Thyroid gland (tissue), 4 donors: ENCODE measurements around the gene PTPRT. TPM values are rescaled to one million over a fixed set of nuclear protein-coding genes. Genes with fewer than 3 reads are reported as not detected.
"Not testable (repeated sequence)": the region's sequence is repeated elsewhere in the genome, so short reads cannot be mapped to it uniquely, and the experiment has no call there.

Source experiments
- DNase-seq, 2 donors: peaks; one replicate each; pipeline ENCODE4 v3.0.0-alpha.2; 2019
- H3K27ac ChIP-seq, 3 donors: fragments of 200-600 bp; sonication (generic); 1 replicate in 2 of 3; 2 replicates in 1 of 3; pipeline ENCODE4 v1.5.1; 2016 to 2019; ENCODE audit warnings: mild to moderate bottlenecking in 1 of 3, moderate library complexity in 1 of 3
- H3K27me3 ChIP-seq: fragments of 200-600 bp; sonication (generic); one replicate; pipeline ENCODE4 v1.5.1; 2019
- H3K36me3 ChIP-seq, 2 donors: fragments of 200-600 bp; sonication (generic); one replicate each; pipeline ENCODE4 v1.5.1; 2016 to 2019
- H3K4me1 ChIP-seq, 2 donors: fragments of 200-600 bp; sonication (generic); one replicate each; pipeline ENCODE4 v1.5.1; 2017 to 2019
- H3K4me3 ChIP-seq, 3 donors: fragments of 200-600 bp; sonication (generic); replicated peaks in 1 of 3; 1 replicate in 2 of 3; 2 replicates in 1 of 3; pipeline ENCODE4 v1.5.1; 2016; ENCODE audit warnings: mild to moderate bottlenecking in 1 of 3
- H3K9me3 ChIP-seq: fragments of 200-600 bp; sonication (generic); one replicate; pipeline ENCODE4 v1.5.1; 2017
- CTCF ChIP-seq, 6 experiments: fragments of 200-600 bp in 3 of 6; fragments of 450-650 bp in 3 of 6; sonication (generic) in 3 of 6; IDR thresholded peaks; one replicate each; pipeline ENCODE4 v1.5.1; 2016 to 2019; ENCODE audit warnings: antibody characterized with exemption in 6 of 6, mild to moderate bottlenecking in 2 of 6, inconsistent platforms in 1 of 6, moderate library complexity in 1 of 6
- POLR2A ChIP-seq, 2 donors: fragments of 450-650 bp; IDR thresholded peaks; one replicate each; pipeline ENCODE4 v1.6.1; 2017; ENCODE audit warnings: antibody characterized with exemption in 2 of 2, mild to moderate bottlenecking in 2 of 2, moderate library complexity in 1 of 2
- WGBS, 2 donors: methylation state at CpG; one replicate each; pipeline ENCODE4 v1.1.5; 2017; 5-methylcytosine and 5-hydroxymethylcytosine counted together
- intact Hi-C: fragments of 100-400 bp; cut with DNase I; formaldehyde crosslinking; loops from one replicate; pipeline ENCODE4 v1.15.1; 2023
- total RNA-seq, 4 donors: library from RNA; depleted of rRNA; stranded (reverse); fragments of >200 nt; gene quantifications; one replicate each; pipeline ENCODE4 v1.2.3, GENCODE V29; 2016

PTPRT gene
- total RNA-seq, 4 donors from 2014 or later: 0.11 to 0.15 TPM; not detected in 2

DNA sequence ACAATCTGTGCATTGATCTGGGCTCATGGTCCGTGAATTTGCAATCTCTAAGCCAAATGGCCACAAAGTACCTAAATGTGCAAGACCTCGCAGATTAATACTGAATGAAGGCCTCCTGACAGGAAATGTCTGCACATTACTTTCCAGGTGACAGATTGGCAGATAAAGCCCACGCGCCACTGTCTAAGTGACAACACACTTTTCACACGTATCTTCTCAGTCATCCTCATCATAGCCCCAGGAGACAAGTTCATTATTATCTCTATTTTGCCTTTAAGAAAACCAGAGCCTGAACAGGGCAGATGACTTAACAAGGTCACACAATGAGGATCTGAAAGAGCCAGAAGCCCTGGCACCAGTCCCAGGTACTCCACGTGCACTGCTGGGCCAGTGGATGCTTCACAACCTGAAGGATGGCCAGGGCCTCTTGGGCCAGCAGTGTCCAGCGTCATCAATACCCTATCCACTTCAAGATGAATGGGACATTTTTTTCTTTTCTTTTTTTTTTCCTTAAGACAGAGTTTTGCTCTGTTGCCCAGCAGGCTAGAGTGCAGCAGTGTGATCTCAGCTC is 266.3 kb downstream of the PTPRT start:
- Histone ChIP-seq H3K27ac (no peak overlapping the region), H3K4me1 (no peaks in the 10 kb centered on the region), H3K36me3 (no peaks in the 10 kb centered on the region), H3K9me3 (no peaks in the 10 kb centered on the region), H3K27me3 (no peaks in the 10 kb centered on the region), H3K4me3 (no peak overlapping the region)
- DNase-seq: no peak
- 60 to 68% methylated on average over 7 of the region's 7 CpGs for WGBS, 2 donors
- no peak for TF ChIP-seq CTCF (IDR thresholded peaks at IDR 0.05)
- no peak for TF ChIP-seq POLR2A (IDR thresholded peaks at IDR 0.05)
- intact Hi-C loops: no loop called here

- TF ChIP-seq CTCF (IDR thresholded peaks at IDR 0.05) (no peak), POLR2A (IDR thresholded peaks at IDR 0.05) (no peak)
- DNase-seq: no peak
- Histone ChIP-seq H3K27ac (no peak overlapping the region), H3K9me3 (no peaks in the 10 kb centered on the region), H3K36me3 (no peaks in the 10 kb centered on the region), H3K27me3 (no peaks in the 10 kb centered on the region), H3K4me3 (no peak overlapping the region), H3K4me1 (no peaks in the 10 kb centered on the region)
- WGBS, 2 donors: 73 to 75% methylated on average over 2 of the region's 2 CpGs
- intact Hi-C loops: no loop called here
Measured at GRCh38 chr20:42920776-42921175, 268.9 kb downstream of the PTPRT start.

GRCh38 chr20:42919316-42919715 is 270.4 kb downstream of the PTPRT start:
- H3K4me3 ChIP-seq: no peak overlapping the region
- H3K9me3 ChIP-seq: no peaks in the 10 kb centered on the region
- H3K4me1 ChIP-seq: no peaks in the 10 kb centered on the region
- 62 to 74% methylated on average over 2 of the region's 2 CpGs for WGBS, 2 donors
- no peak for DNase-seq
- H3K27ac ChIP-seq: no peak overlapping the region
- intact Hi-C loops: no loop called here
- no peak for TF ChIP-seq CTCF (IDR thresholded peaks at IDR 0.05)
- no peak for TF ChIP-seq POLR2A (IDR thresholded peaks at IDR 0.05)
- no peaks in the 10 kb centered on the region for H3K36me3 ChIP-seq
- no peaks in the 10 kb centered on the region for H3K27me3 ChIP-seq

GRCh38 chr20:42915081-42915480 is 274.6 kb downstream of the PTPRT start:
- no peak overlapping the region for H3K27ac ChIP-seq
- no peak overlapping the region for H3K4me3 ChIP-seq
- no peaks in the 10 kb centered on the region for H3K4me1 ChIP-seq
- H3K27me3 ChIP-seq: no peaks in the 10 kb centered on the region
- no peak for TF ChIP-seq CTCF (IDR thresholded peaks at IDR 0.05)
- TF ChIP-seq POLR2A (IDR thresholded peaks at IDR 0.05): no peak
- DNase-seq: no peak
- H3K36me3 ChIP-seq: no peaks in the 10 kb centered on the region
- 73 to 79% methylated on average over 8 of the region's 8 CpGs for WGBS, 2 donors
- intact Hi-C loops: no loop called here
- H3K9me3 ChIP-seq: no peaks in the 10 kb centered on the region

GRCh38 chr20:42914302-42914701 is 275.4 kb downstream of the PTPRT start:
- H3K9me3 ChIP-seq: no peaks in the 10 kb centered on the region
- 66 to 67% methylated on average over 5 of the region's 5 CpGs for WGBS, 2 donors
- no peak for TF ChIP-seq CTCF (IDR thresholded peaks at IDR 0.05)
- TF ChIP-seq POLR2A (IDR thresholded peaks at IDR 0.05): no peak
- no peaks in the 10 kb centered on the region for H3K4me1 ChIP-seq
- H3K36me3 ChIP-seq: no peaks in the 10 kb centered on the region
- intact Hi-C loops: no loop called here
- H3K27ac ChIP-seq: no peak overlapping the region
- no peak overlapping the region for H3K4me3 ChIP-seq
- no peaks in the 10 kb centered on the region for H3K27me3 ChIP-seq
- DNase-seq: no peak

DNA sequence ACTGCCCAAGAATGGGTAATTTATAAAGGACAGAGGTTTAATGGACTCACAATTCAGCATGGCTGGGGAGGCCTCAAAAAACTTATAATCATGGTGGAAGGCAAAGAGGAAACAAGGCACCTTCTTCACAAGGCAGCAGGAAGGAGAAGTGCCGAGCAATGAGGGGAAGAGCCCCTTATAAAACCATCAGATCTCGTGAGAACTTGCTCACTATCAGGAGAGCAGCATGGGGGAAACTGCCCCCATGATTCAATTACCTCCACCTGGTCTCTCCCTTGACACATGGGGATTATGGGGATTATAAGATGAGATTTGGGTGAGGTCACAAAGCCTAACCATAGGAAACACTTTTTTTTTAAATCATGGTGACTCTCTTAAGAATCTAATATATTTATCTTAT is 278.9 kb downstream of the PTPRT start:
- H3K36me3 ChIP-seq, H3K9me3 ChIP-seq, intact Hi-C loops, H3K27me3 ChIP-seq, DNase-seq, H3K27ac ChIP-seq, H3K4me1 ChIP-seq, H3K4me3 ChIP-seq: not testable (repeated sequence)
- 33 to 37% methylated on average over 2 of the region's 2 CpGs for WGBS, 2 donors
